GM12801 (cell line): Measurements from ENCODE around the gene ANAPC15.

ENCODE experiments used
- CTCF ChIP-seq: IDR thresholded peaks from one replicate; pipeline ENCODE4 v1.5.1; 2011; ENCODE audit warnings: control low read depth; ENCODE audit not compliant: insufficient read length; ENCODE audit errors: extremely low read depth

ANAPC15 gene

GRCh38 chr11:72144807-72145565 is 32.5 kb upstream of the ANAPC15 start:
- TF ChIP-seq CTCF, result no peak

GRCh38 chr11:72141066-72141465 is 28.6 kb upstream of the ANAPC15 start:
- no peak for TF ChIP-seq CTCF

- no peak for TF ChIP-seq CTCF
These were observed 28.2 kb upstream of the ANAPC15 start for GRCh38 chr11:72140661-72141060.

- no peak for TF ChIP-seq CTCF
These were observed 27.0 kb upstream of the ANAPC15 start for GRCh38 chr11:72139500-72139899.

- TF ChIP-seq CTCF, result no peak
These were observed 26.4 kb upstream of the ANAPC15 start for GRCh38 chr11:72138821-72139390.

GRCh38 chr11:72136684-72137262 is 24.3 kb upstream of the ANAPC15 start:
- TF ChIP-seq CTCF, result no peak

- TF ChIP-seq CTCF, result no peak
These were observed 23.6 kb upstream of the ANAPC15 start for GRCh38 chr11:72135891-72136683.
